Ishikawa (cell line): Measurements from ENCODE around the gene SLC28A1.

ENCODE experiments used
- CEBPB ChIP-seq: IDR thresholded peaks from 2 replicates; pipeline ENCODE4 v1.6.1; 2012
- CREB1 ChIP-seq: IDR thresholded peaks from 2 replicates; pipeline ENCODE4 v1.6.1; 2012; ENCODE audit warnings: low read depth
- EGR1 ChIP-seq: IDR thresholded peaks from 2 replicates; pipeline ENCODE4 v1.6.1; 2012
- EP300 ChIP-seq: IDR thresholded peaks from 2 replicates; pipeline ENCODE4 v1.6.1; 2012; ENCODE audit warnings: borderline replicate concordance
- FOXM1 ChIP-seq: IDR thresholded peaks from 2 replicates; pipeline ENCODE4 v1.6.1; 2012; ENCODE audit warnings: low read depth, borderline replicate concordance
- MAX ChIP-seq: IDR thresholded peaks from 2 replicates; pipeline ENCODE4 v1.6.1; 2012
- NFIC ChIP-seq: IDR thresholded peaks from 2 replicates; pipeline ENCODE4 v1.6.1; 2012
- RAD21 ChIP-seq: IDR thresholded peaks from 2 replicates; pipeline ENCODE4 v1.6.1; 2012; ENCODE audit warnings: low read depth
- REST ChIP-seq: IDR thresholded peaks from 2 replicates; pipeline ENCODE4 v1.6.1; 2012; ENCODE audit warnings: low read depth, mild to moderate bottlenecking
- TAF1 ChIP-seq: IDR thresholded peaks from 2 replicates; pipeline ENCODE4 v1.6.1; 2012; ENCODE audit warnings: low read depth, mild to moderate bottlenecking
- TCF12 ChIP-seq: IDR thresholded peaks from 2 replicates; pipeline ENCODE4 v1.6.1; 2012; ENCODE audit warnings: low read depth
- TEAD4 ChIP-seq: IDR thresholded peaks from 2 replicates; pipeline ENCODE4 v1.6.1; 2012
- USF1 ChIP-seq: IDR thresholded peaks from 2 replicates; pipeline ENCODE4 v1.6.1; 2012
- YY1 ChIP-seq: IDR thresholded peaks from 2 replicates; pipeline ENCODE4 v1.6.1; 2012; ENCODE audit warnings: low read depth
- ZBTB7A ChIP-seq: IDR thresholded peaks from 2 replicates; pipeline ENCODE4 v1.6.1; 2012; ENCODE audit warnings: low read depth

The SLC28A1 gene

GRCh38 chr15:84859651-84860050, 24.8 kb upstream of the SLC28A1 start:
- TF ChIP-seq EP300 (no peak), YY1 (no peak), CREB1 (no peak), FOXM1 (no peak), NFIC (no peak)

GRCh38 chr15:84861781-84862180, 22.7 kb upstream of the SLC28A1 start:
- no peak for TF ChIP-seq CREB1
- TF ChIP-seq TEAD4, result no peak
- TF ChIP-seq TCF12, result no peak
- no peak for TF ChIP-seq ZBTB7A
- no peak for TF ChIP-seq REST
- TF ChIP-seq USF1, result no peak
- no peak for TF ChIP-seq EGR1
- no peak for TF ChIP-seq MAX
- TF ChIP-seq RAD21, result no peak
- no peak for TF ChIP-seq CEBPB
- TF ChIP-seq TAF1, result no peak
- no peak for TF ChIP-seq EP300
- no peak for TF ChIP-seq YY1
- no peak for TF ChIP-seq NFIC
- no peak for TF ChIP-seq FOXM1

- TF ChIP-seq CEBPB, result no peak
- no peak for TF ChIP-seq REST
- no peak for TF ChIP-seq YY1
- no peak for TF ChIP-seq MAX
- TF ChIP-seq CREB1, result no peak
- no peak for TF ChIP-seq NFIC
- TF ChIP-seq EP300, result no peak
- TF ChIP-seq EGR1, result no peak
- no peak for TF ChIP-seq TAF1
- no peak for TF ChIP-seq TEAD4
- TF ChIP-seq USF1, result no peak
- TF ChIP-seq TCF12, result no peak
- no peak for TF ChIP-seq FOXM1
- TF ChIP-seq ZBTB7A, result no peak
- TF ChIP-seq RAD21, result no peak
Measured at GRCh38 chr15:84862214-84862975, 22.1 kb upstream of the SLC28A1 start.

GRCh38 chr15:84863565-84864443, 20.7 kb upstream of the SLC28A1 start:
- no peak for TF ChIP-seq FOXM1
- no peak for TF ChIP-seq TEAD4
- no peak for TF ChIP-seq EGR1
- no peak for TF ChIP-seq CEBPB
- TF ChIP-seq RAD21, result peak; percentile 31; the same call in 1 of the 2 replicates

- TF ChIP-seq TAF1 (no peak), CEBPB (no peak), CREB1 (no peak), FOXM1 (no peak), ZBTB7A (no peak), EP300 (no peak)
Measured at GRCh38 chr15:84864444-84864795, 20.0 kb upstream of the SLC28A1 start.

GRCh38 chr15:84865074-84865569, 19.3 kb upstream of the SLC28A1 start:
- TF ChIP-seq TEAD4 (no peak), CREB1 (no peak), EP300 (no peak), TCF12 (no peak), EGR1 (no peak), CEBPB (no peak), NFIC (no peak), FOXM1 (no peak)
